Tibial nerve (tissue), 4 donors: Measurements from ENCODE around the gene BTBD19. TPM values are rescaled to one million over a fixed set of nuclear protein-coding genes. Genes with fewer than 3 reads are reported as not detected.
"Not testable (repeated sequence)": the region's sequence is repeated elsewhere in the genome, so short reads cannot be mapped to it uniquely, and the experiment has no call there.

Experiments
- DNase-seq, 2 donors: peaks; one replicate each; pipeline ENCODE4 v3.0.0-alpha.2; 2019; ENCODE audit warnings: low spot score in 2 of 2
- H3K27ac ChIP-seq, 4 donors: fragments of 200-600 bp; sonication (generic) in 3 of 4; one replicate each; pipeline ENCODE4 v1.5.1; 2017 to 2019; ENCODE audit warnings: mild to moderate bottlenecking in 1 of 4
- H3K27me3 ChIP-seq, 2 donors: fragments of 200-600 bp; sonication (generic) in 1 of 2; one replicate each; pipeline versions ENCODE4 v1.5.1 to v1.6.0; 2017 to 2019
- H3K36me3 ChIP-seq, 3 donors: fragments of 200-600 bp; sonication (generic); one replicate each; pipeline ENCODE4 v1.5.1; 2018 to 2019
- H3K4me1 ChIP-seq, 4 donors: fragments of 200-600 bp; sonication (generic) in 3 of 4; one replicate each; pipeline ENCODE4 v1.5.1; 2017 to 2019
- H3K4me3 ChIP-seq, 4 donors: fragments of 200-600 bp; sonication (generic) in 3 of 4; one replicate each; pipeline ENCODE4 v1.5.1; 2017 to 2019; ENCODE audit warnings: mild to moderate bottlenecking in 1 of 4, moderate library complexity in 1 of 4
- H3K9me3 ChIP-seq, 4 donors: fragments of 200-600 bp; sonication (generic) in 3 of 4; one replicate each; pipeline ENCODE4 v1.5.1; 2017 to 2019
- CTCF ChIP-seq, 5 experiments: fragments of 200-600 bp in 3 of 5; fragments of 450-650 bp in 2 of 5; sonication (generic) in 3 of 5; IDR thresholded peaks; one replicate each; pipeline ENCODE4 v1.5.1; 2016 to 2019; ENCODE audit warnings: antibody characterized with exemption in 5 of 5, mild to moderate bottlenecking in 3 of 5, moderate library complexity in 2 of 5
- EP300 ChIP-seq, 2 donors: sonication (generic); formaldehyde crosslinking; IDR thresholded peaks; one replicate each; pipeline ENCODE4 v1.6.1; 2017; ENCODE audit warnings: antibody characterized with exemption in 2 of 2, mild to moderate bottlenecking in 1 of 2
- POLR2A ChIP-seq, 2 donors: fragments of 450-650 bp; IDR thresholded peaks; one replicate each; pipeline ENCODE4 v1.6.1; 2017; ENCODE audit warnings: antibody characterized with exemption in 2 of 2, mild to moderate bottlenecking in 2 of 2, moderate library complexity in 2 of 2
- WGBS, 2 donors: methylation state at CpG; one replicate each; pipeline ENCODE4 v1.1.5; 2018; 5-methylcytosine and 5-hydroxymethylcytosine counted together
- total RNA-seq, 4 donors: library from RNA; depleted of rRNA; stranded (reverse); fragments of >200 nt; gene quantifications; one replicate each; pipeline ENCODE4 v1.1.0, GENCODE V29; 2016

Gene BTBD19
- total RNA-seq, 4 donors from 2014 or later = 14.9 to 50.0 (median 25.5) TPM

DNA sequence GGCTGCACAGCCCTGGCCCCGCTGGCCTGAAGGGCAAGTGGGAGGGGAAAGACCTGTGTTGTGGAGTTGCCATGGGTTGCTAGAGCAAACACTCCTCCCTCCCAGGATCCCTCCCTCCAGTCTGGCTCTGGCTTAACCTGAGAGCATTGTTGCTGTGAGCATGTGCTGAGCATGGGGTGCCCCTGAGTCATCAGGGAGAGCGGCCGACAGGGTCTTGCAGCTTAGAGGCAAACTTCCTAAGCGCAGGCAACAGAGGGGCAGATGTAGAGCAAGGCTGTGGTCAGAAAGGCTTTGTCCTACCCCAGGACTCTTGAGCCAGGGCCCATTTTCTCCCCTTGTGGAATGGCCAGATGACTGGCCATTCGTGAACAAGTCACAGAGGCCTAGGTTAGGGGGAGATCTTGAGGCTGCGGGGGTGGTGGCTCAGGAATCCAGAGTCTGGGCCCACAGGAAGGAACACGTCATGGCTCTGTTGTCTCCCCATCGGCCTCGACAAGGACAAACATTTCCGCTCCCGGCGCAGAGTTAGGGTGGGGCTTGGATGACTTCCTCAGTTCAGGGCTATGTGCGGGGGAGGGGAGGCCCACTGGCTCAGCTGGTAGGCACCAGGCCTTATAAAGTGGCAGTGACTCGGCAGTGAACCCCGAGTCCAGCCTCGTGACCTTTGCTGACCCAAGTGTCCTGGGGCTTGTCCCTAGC is 810 bp upstream of the BTBD19 start:
- 0 to 3% methylated on average over 5 to 16 of the region's 16 CpGs for WGBS, 2 donors
- H3K36me3 ChIP-seq = peaks cover 0 to 41% (median 6%) of the 10 kb centered on the region in 3 donors
- TF ChIP-seq POLR2A (IDR thresholded peaks at IDR 0.05) = no peak
- peak in 2 of 5 experiments; percentile 27 to 44 for TF ChIP-seq CTCF (IDR thresholded peaks at IDR 0.05)
- peak; percentile 77 to 96 for TF ChIP-seq EP300 (IDR thresholded peaks at IDR 0.05)
- no peaks in the 10 kb centered on the region for H3K27me3 ChIP-seq
- peak; percentile 97 for DNase-seq
- H3K4me3 ChIP-seq = peak overlapping the region in 3 of 4 donors; percentile 24 to 49 (median 35)
- no peaks in the 10 kb centered on the region for H3K9me3 ChIP-seq
- H3K27ac ChIP-seq = peak overlapping the region; percentile 97 to 100 (median 100)
- H3K4me1 ChIP-seq = peaks cover 0 to 89% (median 64%) of the 10 kb centered on the region in 4 donors

- Histone ChIP-seq H3K27ac (peak overlapping the region; percentile 97 to 100 (median 100)), H3K27me3 (no peaks in the 10 kb centered on the region), H3K4me1 (peaks cover 0 to 89% (median 74%) of the 10 kb centered on the region in 4 donors), H3K9me3 (no peaks in the 10 kb centered on the region), H3K4me3 (peak overlapping the region; percentile 25 to 49 (median 33)), H3K36me3 (peaks cover 0 to 24% (median 4%) of the 10 kb centered on the region in 3 donors)
- peak in 1 of 2 donors; percentile 47 for TF ChIP-seq EP300 (IDR thresholded peaks at IDR 0.05)
- TF ChIP-seq POLR2A (IDR thresholded peaks at IDR 0.05) = no peak
- 18 to 20% methylated on average over 5 to 6 of the region's 6 CpGs for WGBS, 2 donors
- no peak for DNase-seq
Observed at GRCh38 chr1:44808938-44809917, 905 bp downstream of the BTBD19 start.

DNA sequence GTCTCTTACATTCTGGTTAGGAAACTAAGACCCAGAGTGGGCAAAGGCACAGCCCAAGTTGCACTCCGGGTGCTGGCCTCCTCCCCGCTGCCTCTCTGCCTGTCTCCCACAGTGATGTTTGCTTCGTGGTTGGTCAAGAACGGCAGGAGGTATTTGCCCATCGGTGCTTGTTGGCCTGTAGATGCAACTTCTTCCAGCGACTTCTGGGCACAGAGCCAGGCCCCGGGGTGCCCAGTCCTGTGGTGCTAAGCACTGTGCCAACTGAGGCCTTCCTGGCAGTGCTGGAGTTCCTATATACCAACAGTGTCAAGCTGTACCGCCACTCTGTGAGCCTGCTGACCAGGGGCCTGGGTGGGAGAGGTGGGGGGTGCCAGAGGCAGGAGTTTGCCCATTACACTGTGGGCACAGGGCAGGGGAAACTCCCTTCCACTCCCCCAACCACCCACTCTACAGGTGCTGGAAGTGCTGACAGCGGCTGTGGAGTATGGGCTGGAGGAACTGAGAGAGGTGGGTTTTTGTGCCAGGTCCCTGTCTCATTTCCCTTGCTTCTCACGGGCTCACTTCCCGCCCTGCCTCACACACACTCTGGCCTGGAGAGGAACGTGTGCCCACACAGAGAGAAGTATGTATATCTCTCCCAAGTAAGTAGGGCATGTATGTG is 1.9 kb downstream of the BTBD19 start:
- Histone ChIP-seq H3K27me3 (no peaks in the 10 kb centered on the region), H3K27ac (peak overlapping the region; percentile 97 to 100 (median 100)), H3K36me3 (peaks cover 0 to 14% (median 0%) of the 10 kb centered on the region in 3 donors), H3K9me3 (no peaks in the 10 kb centered on the region), H3K4me1 (peaks cover 0 to 96% (median 75%) of the 10 kb centered on the region in 4 donors), H3K4me3 (peak overlapping the region in 1 of 4 donors; percentile 49)
- DNase-seq = peak in 1 of 2 donors; percentile 43
- TF ChIP-seq POLR2A (IDR thresholded peaks at IDR 0.05) (no peak), EP300 (IDR thresholded peaks at IDR 0.05) (no peak), CTCF (IDR thresholded peaks at IDR 0.05) (no peak)
- WGBS, 2 donors = 39 to 41% methylated on average over 12 of the region's 12 CpGs

DNA sequence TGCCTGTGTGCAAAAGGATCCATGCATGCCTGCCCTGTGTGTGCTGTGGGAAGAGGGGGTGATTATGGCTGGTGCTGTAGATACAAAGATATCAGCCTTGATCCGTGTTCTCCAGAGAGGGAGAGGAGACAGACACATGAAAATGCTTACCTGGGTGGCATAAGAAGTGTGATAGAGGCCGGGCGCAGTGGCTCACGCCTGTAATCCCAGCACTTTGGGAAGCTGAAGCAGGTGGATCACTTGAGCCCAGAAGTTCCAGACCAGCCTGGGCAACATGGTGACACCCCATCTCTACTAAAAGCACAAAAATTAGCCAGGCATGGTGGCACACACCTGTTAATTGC is 2.4 kb downstream of the BTBD19 start:
- Histone ChIP-seq H3K27ac (peak overlapping the region in 3 of 4 donors; percentile 100), H3K4me1 (peaks cover 0 to 91% (median 73%) of the 10 kb centered on the region in 4 donors)
- WGBS, 2 donors = 94 to 95% methylated on average over 4 of the region's 4 CpGs
- H3K27me3 ChIP-seq, H3K9me3 ChIP-seq, H3K4me3 ChIP-seq, H3K36me3 ChIP-seq: not testable (repeated sequence)
- peak in 1 of 2 donors; percentile 6 for DNase-seq

GRCh38 chr1:44811234-44811633 is 2.9 kb downstream of the BTBD19 start:
- WGBS, 2 donors = 42 to 51% methylated on average over 8 of the region's 8 CpGs
- Histone ChIP-seq H3K4me1 (peaks cover 0 to 86% (median 69%) of the 10 kb centered on the region in 4 donors), H3K27me3 (no peaks in the 10 kb centered on the region), H3K27ac (peak overlapping the region in 3 of 4 donors; percentile 100), H3K9me3 (no peaks in the 10 kb centered on the region), H3K36me3 (peaks cover 0 to 4% (median 0%) of the 10 kb centered on the region in 3 donors), H3K4me3 (no peak overlapping the region)
- peak in 1 of 2 donors; percentile 1 for DNase-seq
- TF ChIP-seq EP300 (IDR thresholded peaks at IDR 0.05) (no peak), CTCF (IDR thresholded peaks at IDR 0.05) (no peak), POLR2A (IDR thresholded peaks at IDR 0.05) (no peak)
